ENCODE measurements around the gene HSF5.
"Not testable (repeated sequence)": the region's sequence is repeated elsewhere in the genome, so short reads cannot be mapped to it uniquely, and the experiment has no call there.

Gene HSF5

GRCh38 chr17:58484600-58484999, 3.6 kb downstream of the HSF5 start:
- H4K20me1 ChIP-seq (ENCODE audit: insufficient read depth, low read length), result no peaks in the 10 kb centered on the region
- H3K36me3 ChIP-seq (replicated peaks; ENCODE audit: insufficient read depth, low read length), result no peaks in the 10 kb centered on the region
- H3K4me3 ChIP-seq (ENCODE audit: low read length), result no peak overlapping the region
- no peaks in the 10 kb centered on the region for H3F3A ChIP-seq (ENCODE audit: insufficient read depth, low read length)
- no peaks in the 10 kb centered on the region for H3K9me3 ChIP-seq (replicated peaks; ENCODE audit: insufficient read depth, low read length)
- no peak for TF ChIP-seq CTCF (IDR thresholded peaks at IDR 0.05; ENCODE audit: low read length)
- no peak for TF ChIP-seq EZH2 (optimal IDR thresholded peaks at IDR 0.05; ENCODE audit: low read depth, low read length)
- no peak for TF ChIP-seq EZH2phosphoT487 (IDR thresholded peaks at IDR 0.05; ENCODE audit: low read length)
- H3K27ac ChIP-seq (ENCODE audit: low read length), result no peak overlapping the region
- H3K9me2 ChIP-seq (replicated peaks; ENCODE audit: insufficient read depth, low read length), result no peaks in the 10 kb centered on the region
- no peaks in the 10 kb centered on the region for H3K27me3 ChIP-seq (replicated peaks; ENCODE audit: insufficient read depth, low read length)
- no peak overlapping the region for H3K4me2 ChIP-seq (ENCODE audit: low read depth, low read length)
- no peak overlapping the region for H3K9ac ChIP-seq (ENCODE audit: low read length)
- no peak for DNase-seq
- H3K79me2 ChIP-seq (ENCODE audit: low read length), result no peaks in the 10 kb centered on the region
- no peak overlapping the region for H2AFZ ChIP-seq (ENCODE audit: low read length)
- no peaks in the 10 kb centered on the region for H3K4me1 ChIP-seq (ENCODE audit: low read length)

- H2AFZ ChIP-seq (ENCODE audit: low read length); H3K4me1 ChIP-seq (ENCODE audit: low read length); H3K9me3 ChIP-seq (replicated peaks; ENCODE audit: insufficient read depth, low read length); H3K9ac ChIP-seq (ENCODE audit: low read length); H4K20me1 ChIP-seq (ENCODE audit: insufficient read depth, low read length); H3K36me3 ChIP-seq (replicated peaks; ENCODE audit: insufficient read depth, low read length); DNase-seq; H3F3A ChIP-seq (ENCODE audit: insufficient read depth, low read length); H3K27me3 ChIP-seq (replicated peaks; ENCODE audit: insufficient read depth, low read length); H3K9me2 ChIP-seq (replicated peaks; ENCODE audit: insufficient read depth, low read length); H3K27ac ChIP-seq (ENCODE audit: low read length); H3K4me3 ChIP-seq (ENCODE audit: low read length); H3K4me2 ChIP-seq (ENCODE audit: low read depth, low read length); H3K79me2 ChIP-seq (ENCODE audit: low read length): not testable (repeated sequence)
Measured at GRCh38 chr17:58481798-58482197, 6.4 kb downstream of the HSF5 start.

GRCh38 chr17:58480090-58480489, 8.1 kb downstream of the HSF5 start:
- Histone ChIP-seq H3K36me3 (replicated peaks; ENCODE audit: insufficient read depth, low read length) (no peaks in the 10 kb centered on the region), H4K20me1 (ENCODE audit: insufficient read depth, low read length) (no peaks in the 10 kb centered on the region), H3K79me2 (ENCODE audit: low read length) (no peaks in the 10 kb centered on the region), H2AFZ (ENCODE audit: low read length) (no peak overlapping the region), H3K4me1 (ENCODE audit: low read length) (no peaks in the 10 kb centered on the region), H3K27ac (ENCODE audit: low read length) (no peak overlapping the region), H3K9me3 (replicated peaks; ENCODE audit: insufficient read depth, low read length) (no peaks in the 10 kb centered on the region), H3K4me2 (ENCODE audit: low read depth, low read length) (no peak overlapping the region), H3F3A (ENCODE audit: insufficient read depth, low read length) (no peaks in the 10 kb centered on the region), H3K9me2 (replicated peaks; ENCODE audit: insufficient read depth, low read length) (no peaks in the 10 kb centered on the region), H3K9ac (ENCODE audit: low read length) (no peak overlapping the region), H3K4me3 (ENCODE audit: low read length) (no peak overlapping the region), H3K27me3 (replicated peaks; ENCODE audit: insufficient read depth, low read length) (no peaks in the 10 kb centered on the region)
- DNase-seq, result no peak
- TF ChIP-seq EZH2 (optimal IDR thresholded peaks at IDR 0.05; ENCODE audit: low read depth, low read length), result no peak
- no peak for TF ChIP-seq EZH2phosphoT487 (IDR thresholded peaks at IDR 0.05; ENCODE audit: low read length)
- no peak for TF ChIP-seq CTCF (IDR thresholded peaks at IDR 0.05; ENCODE audit: low read length)

GRCh38 chr17:58476812-58477211, 11.4 kb downstream of the HSF5 start:
- Histone ChIP-seq H3K4me1 (ENCODE audit: low read length) (no peaks in the 10 kb centered on the region), H3K27ac (ENCODE audit: low read length) (no peak overlapping the region), H3K9me3 (replicated peaks; ENCODE audit: insufficient read depth, low read length) (no peaks in the 10 kb centered on the region), H3F3A (ENCODE audit: insufficient read depth, low read length) (no peaks in the 10 kb centered on the region), H3K4me2 (ENCODE audit: low read depth, low read length) (no peak overlapping the region), H4K20me1 (ENCODE audit: insufficient read depth, low read length) (no peaks in the 10 kb centered on the region), H3K4me3 (ENCODE audit: low read length) (no peak overlapping the region), H3K79me2 (ENCODE audit: low read length) (no peaks in the 10 kb centered on the region), H2AFZ (ENCODE audit: low read length) (no peak overlapping the region), H3K9ac (ENCODE audit: low read length) (no peak overlapping the region), H3K9me2 (replicated peaks; ENCODE audit: insufficient read depth, low read length) (no peaks in the 10 kb centered on the region), H3K27me3 (replicated peaks; ENCODE audit: insufficient read depth, low read length) (no peaks in the 10 kb centered on the region), H3K36me3 (replicated peaks; ENCODE audit: insufficient read depth, low read length) (no peaks in the 10 kb centered on the region)
- TF ChIP-seq EZH2phosphoT487 (IDR thresholded peaks at IDR 0.05; ENCODE audit: low read length) (no peak), CTCF (IDR thresholded peaks at IDR 0.05; ENCODE audit: low read length) (no peak), EZH2 (optimal IDR thresholded peaks at IDR 0.05; ENCODE audit: low read depth, low read length) (no peak)
- no peak for DNase-seq

Measured in MM.1S (cell line).